Mucosa of descending colon (tissue), 3 donors: Measurements from ENCODE around the gene SDR42E1. TPM values are rescaled to one million over a fixed set of nuclear protein-coding genes. Genes with fewer than 3 reads are reported as not detected.

ENCODE experiments used
- ATAC-seq: fragments of 200-7000 bp; cut with Tn5 transposase; one replicate; pipeline ENCODE4 v1.9.1; 2020; ENCODE audit warnings: mild to moderate bottlenecking, moderate library complexity
- DNase-seq, 3 donors: peaks; one replicate each; pipeline ENCODE4 v3.0.0-alpha.2; 2020
- H3K36me3 ChIP-seq: fragments of 200-600 bp; one replicate; pipeline ENCODE4 v1.8.0; 2021; ENCODE audit warnings: low read depth, mild to moderate bottlenecking
- H3K4me1 ChIP-seq: fragments of 200-600 bp; one replicate; pipeline ENCODE4 v1.8.0; 2021; ENCODE audit warnings: low read depth, mild to moderate bottlenecking
- H3K4me3 ChIP-seq: fragments of 200-600 bp; one replicate; pipeline ENCODE4 v1.8.0; 2021; ENCODE audit warnings: mild to moderate bottlenecking
- H3K9me3 ChIP-seq: fragments of 200-600 bp; one replicate; pipeline ENCODE4 v1.8.0; 2021; ENCODE audit warnings: mild to moderate bottlenecking
- intact Hi-C, 2 donors: fragments of 100-400 bp; cut with DNase I in 1 of 2; cut with micrococcal nuclease in 1 of 2; formaldehyde crosslinking; loops; one replicate each; pipeline versions ENCODE4 v1.11.0 to v1.11.1; 2022; cut with DNase I, micrococcal nuclease
- total RNA-seq, 3 donors: library from RNA; stranded (reverse); fragmentation: NEBNext Ultra II Directional in 2 of 3; extraction: Animal tissue kit (Norgen Biotek cat#: 25700) in 2 of 3; gene quantifications; one replicate each; pipeline versions ENCODE4 v1.2.1 to v1.2.4, GENCODE V29; 2021 to 2023
- TF ChIP-seq, protein P1 (sequence below): fragments of 200-600 bp; IDR thresholded peaks from one replicate; pipeline ENCODE4 v1.8.0; 2022; ENCODE audit warnings: antibody characterized with exemption, mild to moderate bottlenecking
- donor health status: DM: no; HTN: no; CAD: no; lungs with moderate emphysema.
- donor health status: DM: no; HTN: no; CAD: no.
- donor health status: DM: no; HTN: yes; CAD: no.

The SDR42E1 gene
- total RNA-seq, 3 donors from 2014 or later, result 5.9 to 14.0 (median 6.7) TPM

- H3K4me1 ChIP-seq, result peaks cover 19% of the 10 kb centered on the region
- DNase-seq (no peak), ATAC-seq (no peak)
- no peaks in the 10 kb centered on the region for H3K9me3 ChIP-seq
- no peak overlapping the region for H3K4me3 ChIP-seq
- TF ChIP-seq, protein P1, sequence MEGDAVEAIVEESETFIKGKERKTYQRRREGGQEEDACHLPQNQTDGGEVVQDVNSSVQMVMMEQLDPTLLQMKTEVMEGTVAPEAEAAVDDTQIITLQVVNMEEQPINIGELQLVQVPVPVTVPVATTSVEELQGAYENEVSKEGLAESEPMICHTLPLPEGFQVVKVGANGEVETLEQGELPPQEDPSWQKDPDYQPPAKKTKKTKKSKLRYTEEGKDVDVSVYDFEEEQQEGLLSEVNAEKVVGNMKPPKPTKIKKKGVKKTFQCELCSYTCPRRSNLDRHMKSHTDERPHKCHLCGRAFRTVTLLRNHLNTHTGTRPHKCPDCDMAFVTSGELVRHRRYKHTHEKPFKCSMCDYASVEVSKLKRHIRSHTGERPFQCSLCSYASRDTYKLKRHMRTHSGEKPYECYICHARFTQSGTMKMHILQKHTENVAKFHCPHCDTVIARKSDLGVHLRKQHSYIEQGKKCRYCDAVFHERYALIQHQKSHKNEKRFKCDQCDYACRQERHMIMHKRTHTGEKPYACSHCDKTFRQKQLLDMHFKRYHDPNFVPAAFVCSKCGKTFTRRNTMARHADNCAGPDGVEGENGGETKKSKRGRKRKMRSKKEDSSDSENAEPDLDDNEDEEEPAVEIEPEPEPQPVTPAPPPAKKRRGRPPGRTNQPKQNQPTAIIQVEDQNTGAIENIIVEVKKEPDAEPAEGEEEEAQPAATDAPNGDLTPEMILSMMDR, result no peak
- intact Hi-C loops, result no loop called here
- no peaks in the 10 kb centered on the region for H3K36me3 ChIP-seq
Measured at GRCh38 chr16:82047374-82047773, 36.1 kb upstream of the SDR42E1 start.

DNA sequence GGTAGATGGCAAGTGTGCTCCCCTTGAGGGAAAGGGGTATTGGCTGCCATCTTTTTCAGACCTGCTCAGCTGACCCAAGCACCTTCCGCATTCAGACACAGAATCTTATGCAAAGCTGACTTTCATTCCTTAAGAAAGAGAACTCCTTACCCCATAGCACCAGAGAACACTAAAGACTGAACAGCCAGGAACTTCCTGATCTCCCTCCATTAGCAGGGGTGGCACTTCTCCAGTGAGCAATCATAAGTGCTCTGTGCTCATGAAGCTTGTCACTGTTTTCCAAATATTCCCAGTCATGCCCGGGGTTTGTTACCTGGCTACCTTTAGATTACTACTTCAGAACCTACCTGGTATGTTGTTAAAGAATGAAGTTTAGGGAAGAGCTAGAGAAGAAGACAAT lies 35.7 kb upstream of the SDR42E1 start:
- Histone ChIP-seq H3K36me3 (no peaks in the 10 kb centered on the region), H3K4me1 (peaks cover 22% of the 10 kb centered on the region)
- ATAC-seq, result no peak

DNA sequence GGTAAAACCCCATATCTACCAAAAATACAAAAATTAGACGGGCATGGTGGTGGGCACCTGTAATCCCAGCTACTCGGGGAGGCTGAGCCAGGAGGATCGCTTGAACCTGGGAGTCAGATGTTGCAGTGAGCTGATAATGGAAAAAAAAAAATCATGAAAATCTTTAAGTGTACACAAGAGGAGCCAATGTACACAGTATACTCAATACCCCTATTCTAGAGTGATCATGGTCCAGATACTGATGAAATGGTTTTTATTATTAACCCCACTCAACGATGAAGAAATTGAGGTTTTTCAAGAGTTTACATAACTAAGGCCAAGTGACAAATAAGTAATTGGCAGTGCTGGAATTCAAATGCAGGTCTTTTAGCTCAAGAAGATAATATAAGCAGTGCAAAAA lies 35.3 kb upstream of the SDR42E1 start:
- TF ChIP-seq, protein P1, result no peak
- DNase-seq, result no peak
- no peak overlapping the region for H3K4me3 ChIP-seq
- H3K36me3 ChIP-seq, result no peaks in the 10 kb centered on the region
- no peak for ATAC-seq
- H3K9me3 ChIP-seq, result no peaks in the 10 kb centered on the region
- intact Hi-C loops, result no loop called here
- H3K4me1 ChIP-seq, result peaks cover 18% of the 10 kb centered on the region

More for the DNA sequence above, 35.7 kb upstream of the SDR42E1 start:
- TF ChIP-seq, protein P1, result no peak
- intact Hi-C loops, result no loop called here
- Histone ChIP-seq H3K4me3 (no peak overlapping the region), H3K9me3 (no peaks in the 10 kb centered on the region)
- DNase-seq, result no peak

DNA sequence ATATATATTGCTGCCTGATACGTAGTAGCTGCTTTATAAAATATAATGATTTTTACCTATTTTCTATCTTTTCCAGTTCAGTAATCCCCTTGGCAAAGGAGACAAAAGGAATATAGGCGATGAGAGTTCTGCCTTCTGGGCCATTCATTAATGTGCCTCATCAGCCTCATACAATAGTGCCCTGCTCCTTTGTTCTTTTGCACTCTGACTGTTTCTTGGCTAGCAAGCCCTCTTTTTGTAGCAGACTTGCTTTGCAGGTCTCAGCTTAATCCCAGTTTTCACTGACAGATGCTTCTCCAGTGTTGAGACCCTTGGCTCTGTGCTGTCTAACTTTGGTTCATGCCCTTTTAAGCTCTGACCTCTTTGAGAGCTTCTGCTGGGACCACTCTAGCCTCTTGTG lies 34.2 kb upstream of the SDR42E1 start:
- H3K9me3 ChIP-seq, result no peaks in the 10 kb centered on the region
- TF ChIP-seq, protein P1, result no peak
- no peak overlapping the region for H3K4me3 ChIP-seq
- intact Hi-C loops, result no loop called here
- peaks cover 14% of the 10 kb centered on the region for H3K4me1 ChIP-seq
- H3K36me3 ChIP-seq, result no peaks in the 10 kb centered on the region
- no peak for DNase-seq
- ATAC-seq, result no peak

GRCh38 chr16:82044585-82044911 lies 33.3 kb upstream of the SDR42E1 start:
- TF ChIP-seq, protein P1, result no peak
- intact Hi-C loops, result no loop called here
- no peak overlapping the region for H3K4me3 ChIP-seq
- H3K36me3 ChIP-seq, result no peaks in the 10 kb centered on the region
- ATAC-seq (no peak), DNase-seq (no peak)
- no peaks in the 10 kb centered on the region for H3K9me3 ChIP-seq
- peaks cover 11% of the 10 kb centered on the region for H3K4me1 ChIP-seq
